A673 (cell line): ENCODE results near the gene FCAR.

Source experiments
- EZH2 ChIP-seq: fragments of 200-600 bp; sonication (generic); IDR thresholded peaks from 2 replicates; pipeline ENCODE4 v1.6.1; 2017; ENCODE audit warnings: borderline replicate concordance, low read depth, mild to moderate bottlenecking, mixed read lengths, antibody characterized with exemption, low read length; ENCODE audit not compliant: poor library complexity, severe bottlenecking
- TF ChIP-seq, protein P1 (sequence below): fragments of 300-800, 200-600 bp; sonication (generic); conservative IDR thresholded peaks from 2 replicates; pipeline ENCODE4 v1.5.1; 2017; ENCODE audit warnings: low read depth, mild to moderate bottlenecking, antibody characterized with exemption, low read length, moderate library complexity, mixed read lengths

DNA sequence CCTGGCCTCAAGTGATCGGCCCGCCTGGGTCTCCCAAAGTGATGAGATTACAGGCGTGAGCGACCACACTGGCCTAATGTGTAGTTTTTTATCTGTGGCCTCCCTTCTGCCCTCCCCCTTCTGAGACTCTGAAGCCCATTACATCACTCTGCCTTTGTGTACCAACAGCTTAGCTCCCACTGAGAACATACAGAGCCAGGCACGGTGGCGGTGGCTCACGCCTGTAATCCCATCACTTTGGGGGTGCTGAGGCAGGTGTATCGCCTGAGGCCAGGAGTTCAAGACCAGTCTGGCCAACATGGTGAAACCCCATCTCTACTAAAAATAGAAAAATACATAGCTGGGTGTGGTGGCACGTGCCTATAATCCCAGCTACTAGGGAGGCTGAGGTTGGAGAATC, 44.5 kb downstream of the FCAR start:
- TF ChIP-seq EZH2, result no peak
- TF ChIP-seq, protein P1, sequence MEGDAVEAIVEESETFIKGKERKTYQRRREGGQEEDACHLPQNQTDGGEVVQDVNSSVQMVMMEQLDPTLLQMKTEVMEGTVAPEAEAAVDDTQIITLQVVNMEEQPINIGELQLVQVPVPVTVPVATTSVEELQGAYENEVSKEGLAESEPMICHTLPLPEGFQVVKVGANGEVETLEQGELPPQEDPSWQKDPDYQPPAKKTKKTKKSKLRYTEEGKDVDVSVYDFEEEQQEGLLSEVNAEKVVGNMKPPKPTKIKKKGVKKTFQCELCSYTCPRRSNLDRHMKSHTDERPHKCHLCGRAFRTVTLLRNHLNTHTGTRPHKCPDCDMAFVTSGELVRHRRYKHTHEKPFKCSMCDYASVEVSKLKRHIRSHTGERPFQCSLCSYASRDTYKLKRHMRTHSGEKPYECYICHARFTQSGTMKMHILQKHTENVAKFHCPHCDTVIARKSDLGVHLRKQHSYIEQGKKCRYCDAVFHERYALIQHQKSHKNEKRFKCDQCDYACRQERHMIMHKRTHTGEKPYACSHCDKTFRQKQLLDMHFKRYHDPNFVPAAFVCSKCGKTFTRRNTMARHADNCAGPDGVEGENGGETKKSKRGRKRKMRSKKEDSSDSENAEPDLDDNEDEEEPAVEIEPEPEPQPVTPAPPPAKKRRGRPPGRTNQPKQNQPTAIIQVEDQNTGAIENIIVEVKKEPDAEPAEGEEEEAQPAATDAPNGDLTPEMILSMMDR, result no peak
